AG10803 (cell line): Measurements from ENCODE around the gene JAK2.

Experiments used
- DNase-seq: peaks from one replicate; pipeline ENCODE4 v3.0.0; 2010; ENCODE audit warnings: low read depth
- H3K4me3 ChIP-seq: 2 replicates; pipeline ENCODE4 v1.5.1; 2011; ENCODE audit warnings: mild to moderate bottlenecking, low read length, control low read depth
- CTCF ChIP-seq: conservative IDR thresholded peaks from 2 replicates; pipeline ENCODE4 v1.5.1; 2011; ENCODE audit warnings: mild to moderate bottlenecking, low read length, control low read depth, inconsistent platforms

Gene JAK2

GRCh38 chr9:4986783-4987182 lies 1.7 kb downstream of the JAK2 start:
- peak overlapping the region; percentile 81 for H3K4me3 ChIP-seq
- no peak for DNase-seq
- no peak for TF ChIP-seq CTCF

- peak; percentile 81 for TF ChIP-seq CTCF
- DNase-seq, result peak; percentile 60
- no peak overlapping the region for H3K4me3 ChIP-seq
Measured at GRCh38 chr9:4987961-4988421, 2.9 kb downstream of the JAK2 start.

GRCh38 chr9:4992872-4993271 lies 7.8 kb downstream of the JAK2 start:
- H3K4me3 ChIP-seq, result no peak overlapping the region
- TF ChIP-seq CTCF, result no peak
- DNase-seq, result no peak

- H3K4me3 ChIP-seq, result no peak overlapping the region
- TF ChIP-seq CTCF, result no peak
- no peak for DNase-seq
Measured at GRCh38 chr9:4994166-4994890, 9.3 kb downstream of the JAK2 start.

GRCh38 chr9:4997196-4997595 lies 12.1 kb downstream of the JAK2 start:
- DNase-seq, result no peak
- no peak overlapping the region for H3K4me3 ChIP-seq
- no peak for TF ChIP-seq CTCF

GRCh38 chr9:4997631-4998030 lies 12.6 kb downstream of the JAK2 start:
- TF ChIP-seq CTCF, result no peak
- H3K4me3 ChIP-seq, result no peak overlapping the region
- DNase-seq, result no peak

GRCh38 chr9:5002811-5003210 lies 17.7 kb downstream of the JAK2 start:
- no peak for TF ChIP-seq CTCF
- no peak overlapping the region for H3K4me3 ChIP-seq
- peak; percentile 78 for DNase-seq
